ENCODE data around the gene NSF. TPM values are rescaled to one million over a fixed set of nuclear protein-coding genes. Genes with fewer than 3 reads are reported as not detected.
"Not testable (repeated sequence)": the region's sequence is repeated elsewhere in the genome, so short reads cannot be mapped to it uniquely, and the experiment has no call there.

The NSF gene
- total and polyA plus RNA-seq, 2 donors = 23.2 to 37.8 TPM

- H3K4me3 ChIP-seq (ENCODE audit: low read depth, low read length); H3K27ac ChIP-seq (ENCODE audit: low read depth); DNase-seq (ENCODE audit: extremely low spot score); H3K4me1 ChIP-seq (ENCODE audit: insufficient read depth); H3K36me3 ChIP-seq (ENCODE audit: insufficient read depth): not testable (repeated sequence)
- WGBS = no CpG with 5 or more reads among the region's 2 CpGs
These were observed 108.5 kb downstream of the NSF start for GRCh38 chr17:46699014-46699413.

DNA sequence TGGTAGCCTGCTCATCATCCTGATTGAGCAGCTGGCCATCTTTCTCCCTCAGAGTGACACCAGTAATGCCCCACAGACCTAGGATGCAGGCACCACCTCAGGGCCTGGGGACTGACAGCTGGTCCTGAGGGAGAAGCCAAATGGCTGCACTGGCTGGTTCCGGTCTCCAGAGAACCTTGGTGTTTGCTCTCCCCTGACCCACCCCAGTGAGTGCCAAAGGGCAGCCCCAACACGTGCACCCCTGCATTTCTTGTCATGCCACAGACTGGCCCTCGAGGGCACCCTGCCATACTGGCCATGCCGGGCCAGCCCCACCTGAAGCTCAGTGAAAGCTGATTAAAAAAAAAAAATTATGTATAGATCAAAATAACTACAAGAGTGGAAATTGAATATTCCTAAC, 127.5 kb downstream of the NSF start:
- Histone ChIP-seq H3K27ac (ENCODE audit: low read depth) (no peak overlapping the region), H3K4me3 (ENCODE audit: low read depth, low read length) (no peak overlapping the region), H3K4me1 (ENCODE audit: insufficient read depth) (no peaks in the 10 kb centered on the region), H3K36me3 (ENCODE audit: insufficient read depth) (no peaks in the 10 kb centered on the region)
- DNase-seq (ENCODE audit: extremely low spot score) = no peak
- 96% methylated on average over 4 of the region's 4 CpGs for WGBS

DNA sequence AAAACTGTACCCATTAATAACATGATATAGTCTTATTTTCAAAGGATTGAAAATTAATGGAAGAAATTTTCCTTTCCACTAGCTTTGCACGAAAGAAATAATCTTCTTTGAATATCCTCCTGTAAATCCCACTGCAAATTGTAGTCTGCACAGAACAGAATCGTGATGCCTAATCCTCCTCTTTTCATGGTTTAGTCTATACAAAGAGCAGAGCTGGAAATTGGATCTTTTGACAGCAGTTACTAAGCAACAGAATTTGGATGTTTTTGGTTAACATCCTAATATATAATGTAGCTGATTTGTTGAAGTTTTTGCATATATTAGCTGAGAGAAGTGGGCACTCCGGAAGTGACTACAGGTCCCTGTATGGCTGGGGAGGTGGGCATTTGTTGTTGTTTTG, 129.4 kb downstream of the NSF start:
- H3K4me3 ChIP-seq (ENCODE audit: low read depth, low read length) = no peak overlapping the region
- H3K27ac ChIP-seq (ENCODE audit: low read depth) = no peak overlapping the region
- H3K36me3 ChIP-seq (ENCODE audit: insufficient read depth) = no peaks in the 10 kb centered on the region
- no peaks in the 10 kb centered on the region for H3K4me1 ChIP-seq (ENCODE audit: insufficient read depth)
- WGBS = 34% methylated on average over 3 of the region's 3 CpGs
- DNase-seq (ENCODE audit: extremely low spot score) = no peak

DNA sequence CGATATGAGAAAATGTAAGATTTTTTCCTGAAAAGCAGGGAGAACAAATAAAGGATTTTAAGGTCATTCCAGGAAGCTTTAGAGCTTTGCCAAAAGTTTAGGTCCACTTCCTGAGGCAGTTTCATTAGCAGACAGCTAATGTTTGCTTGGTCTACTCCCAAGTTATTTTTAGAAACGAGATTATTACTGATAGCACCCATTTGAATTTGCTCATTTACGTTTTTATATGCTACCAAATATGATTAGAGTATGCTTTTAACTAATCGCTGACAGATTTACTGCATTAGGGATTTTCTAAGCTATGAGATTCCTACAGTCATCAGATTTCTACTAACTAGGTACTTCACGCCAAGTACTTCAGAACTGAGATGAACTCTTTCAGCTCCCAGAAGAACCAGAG, 129.9 kb downstream of the NSF start:
- 24% methylated on average over 5 of the region's 5 CpGs for WGBS
- H3K4me3 ChIP-seq (ENCODE audit: low read depth, low read length) = no peak overlapping the region
- H3K4me1 ChIP-seq (ENCODE audit: insufficient read depth) = no peaks in the 10 kb centered on the region
- DNase-seq (ENCODE audit: extremely low spot score) = no peak
- no peak overlapping the region for H3K27ac ChIP-seq (ENCODE audit: low read depth)
- H3K36me3 ChIP-seq (ENCODE audit: insufficient read depth) = no peaks in the 10 kb centered on the region

GRCh38 chr17:46722662-46723285, 132.3 kb downstream of the NSF start:
- no peaks in the 10 kb centered on the region for H3K4me1 ChIP-seq (ENCODE audit: insufficient read depth)
- H3K36me3 ChIP-seq (ENCODE audit: insufficient read depth) = no peaks in the 10 kb centered on the region
- 76% methylated on average over 7 of the region's 7 CpGs for WGBS
- no peak overlapping the region for H3K27ac ChIP-seq (ENCODE audit: low read depth)
- H3K4me3 ChIP-seq (ENCODE audit: low read depth, low read length) = no peak overlapping the region
- DNase-seq (ENCODE audit: extremely low spot score) = no peak

- DNase-seq (ENCODE audit: extremely low spot score) = no peak
- Histone ChIP-seq H3K27ac (ENCODE audit: low read depth) (no peak overlapping the region), H3K36me3 (ENCODE audit: insufficient read depth) (no peaks in the 10 kb centered on the region), H3K4me3 (ENCODE audit: low read depth, low read length) (no peak overlapping the region), H3K4me1 (ENCODE audit: insufficient read depth) (no peaks in the 10 kb centered on the region)
- 85% methylated on average over 3 of the region's 3 CpGs for WGBS
These were observed 135.7 kb downstream of the NSF start for GRCh38 chr17:46726206-46726605.

GRCh38 chr17:46727572-46728348, 137.3 kb downstream of the NSF start:
- no peak overlapping the region for H3K27ac ChIP-seq (ENCODE audit: low read depth)
- peaks cover 2% of the 10 kb centered on the region for H3K36me3 ChIP-seq (ENCODE audit: insufficient read depth)
- H3K4me3 ChIP-seq (ENCODE audit: low read depth, low read length) = no peak overlapping the region
- no peak for DNase-seq (ENCODE audit: extremely low spot score)
- 90% methylated on average over 4 of the region's 4 CpGs for WGBS
- H3K4me1 ChIP-seq (ENCODE audit: insufficient read depth) = no peaks in the 10 kb centered on the region

DNA sequence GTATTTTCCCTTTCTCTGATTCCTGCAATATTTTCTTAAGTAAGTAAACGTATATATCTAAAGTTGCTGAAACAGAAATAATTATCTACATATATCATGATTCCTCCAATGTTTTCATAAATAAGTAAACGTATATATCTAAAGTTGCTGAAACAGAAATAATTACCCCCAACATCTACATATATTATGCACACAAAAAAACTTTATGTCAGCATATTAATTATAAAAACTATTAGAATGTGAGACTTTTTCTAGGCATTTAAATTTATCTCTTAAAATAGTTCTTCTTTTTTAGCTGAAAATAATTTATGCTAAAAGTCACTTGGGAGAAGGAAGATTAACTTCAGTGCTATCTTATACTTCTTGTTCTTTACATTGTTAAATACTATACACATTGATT, 139.6 kb downstream of the NSF start:
- no peak for DNase-seq (ENCODE audit: extremely low spot score)
- peaks cover 4% of the 10 kb centered on the region for H3K36me3 ChIP-seq (ENCODE audit: insufficient read depth)

GRCh38 chr17:46730679-46731078, 140.2 kb downstream of the NSF start:
- 95% methylated on average over 1 of the region's 1 CpG for WGBS

More for the DNA sequence above, 139.6 kb downstream of the NSF start:
- WGBS = 91% methylated on average over 2 of the region's 2 CpGs
- Histone ChIP-seq H3K27ac (ENCODE audit: low read depth) (no peak overlapping the region), H3K4me1 (ENCODE audit: insufficient read depth) (no peaks in the 10 kb centered on the region), H3K4me3 (ENCODE audit: low read depth, low read length) (no peak overlapping the region)

GRCh38 chr17:46732160-46732559, 141.7 kb downstream of the NSF start:
- no peak for DNase-seq (ENCODE audit: extremely low spot score)
- 67% methylated on average over 1 of the region's 1 CpG for WGBS
- Histone ChIP-seq H3K36me3 (ENCODE audit: insufficient read depth) (peaks cover 5% of the 10 kb centered on the region), H3K4me3 (ENCODE audit: low read depth, low read length) (no peak overlapping the region), H3K27ac (ENCODE audit: low read depth) (no peak overlapping the region), H3K4me1 (ENCODE audit: insufficient read depth) (no peaks in the 10 kb centered on the region)

More at GRCh38 chr17:46730679-46731078, 140.2 kb downstream of the NSF start:
- H3K27ac ChIP-seq (ENCODE audit: low read depth) = no peak overlapping the region
- DNase-seq (ENCODE audit: extremely low spot score) = no peak
- no peak overlapping the region for H3K4me3 ChIP-seq (ENCODE audit: low read depth, low read length)
- H3K36me3 ChIP-seq (ENCODE audit: insufficient read depth) = peaks cover 4% of the 10 kb centered on the region
- no peaks in the 10 kb centered on the region for H3K4me1 ChIP-seq (ENCODE audit: insufficient read depth)

DNA sequence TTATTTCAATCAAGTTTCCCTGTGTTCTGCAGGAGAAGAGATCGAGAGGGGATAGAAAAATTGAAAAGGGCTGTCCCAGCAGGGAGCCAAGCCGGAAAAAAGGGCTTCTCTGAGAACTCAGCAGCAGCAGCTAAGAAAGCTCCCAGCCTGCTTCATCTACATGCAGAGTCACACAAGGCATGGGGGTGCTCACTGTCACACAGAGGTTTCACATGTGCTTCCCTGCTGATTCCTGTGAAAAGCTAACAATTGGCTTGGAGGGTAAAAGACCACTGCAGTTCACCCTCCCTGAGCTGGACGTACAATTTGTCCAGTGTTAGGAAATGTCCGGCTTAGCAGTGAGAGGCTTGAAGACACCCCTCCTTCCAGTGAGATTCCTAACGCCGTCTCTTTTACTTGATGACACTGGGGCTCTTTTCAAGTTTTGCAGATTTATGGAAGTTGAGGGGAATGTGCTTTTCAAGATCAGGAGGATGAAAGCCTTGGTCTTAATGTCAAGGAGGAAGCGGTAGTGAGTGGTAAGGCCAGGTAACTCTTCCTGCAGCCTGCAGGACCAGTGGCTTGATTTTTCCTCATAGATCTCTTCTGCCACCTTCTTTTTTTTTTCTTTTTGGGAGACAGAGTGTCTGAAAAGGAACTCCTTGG, 142.4 kb downstream of the NSF start:
- H3K4me3 ChIP-seq (ENCODE audit: low read depth, low read length) = no peak overlapping the region
- peaks cover 6% of the 10 kb centered on the region for H3K36me3 ChIP-seq (ENCODE audit: insufficient read depth)
- no peak overlapping the region for H3K27ac ChIP-seq (ENCODE audit: low read depth)
- DNase-seq (ENCODE audit: extremely low spot score) = no peak
- 71% methylated on average over 7 of the region's 7 CpGs for WGBS
- H3K4me1 ChIP-seq (ENCODE audit: insufficient read depth) = no peaks in the 10 kb centered on the region

DNA sequence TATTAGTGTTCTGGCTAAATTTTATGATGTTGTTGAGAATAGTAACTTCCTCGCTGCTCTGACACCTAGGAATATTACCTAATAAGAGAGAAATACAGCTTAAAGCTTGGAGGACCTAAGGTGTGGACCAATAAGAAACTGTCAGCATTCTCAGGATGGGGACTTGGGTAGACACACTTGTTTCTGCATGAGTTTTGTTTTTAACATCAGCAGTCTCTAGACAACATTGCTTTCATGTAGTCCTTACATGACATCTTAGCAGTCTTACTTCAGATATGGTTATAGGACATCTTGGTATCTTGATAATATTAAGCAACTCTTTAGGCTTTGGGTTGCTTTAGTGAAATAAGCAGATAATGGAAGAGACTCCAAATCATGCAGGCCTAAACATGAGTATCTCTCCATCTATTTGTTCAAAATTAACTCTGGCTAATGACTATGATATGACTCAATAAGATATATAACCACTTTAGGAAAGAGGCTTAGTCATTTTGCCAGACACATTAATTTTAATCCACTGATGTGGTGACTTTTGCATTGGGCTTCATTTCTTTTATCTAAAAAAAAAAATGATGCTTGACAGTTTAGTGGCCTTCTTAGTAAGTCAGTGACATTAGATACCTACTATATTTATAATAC, 143.5 kb downstream of the NSF start:
- 94% methylated on average over 1 of the region's 1 CpG for WGBS
- no peak for DNase-seq (ENCODE audit: extremely low spot score)
- no peak overlapping the region for H3K27ac ChIP-seq (ENCODE audit: low read depth)

DNA sequence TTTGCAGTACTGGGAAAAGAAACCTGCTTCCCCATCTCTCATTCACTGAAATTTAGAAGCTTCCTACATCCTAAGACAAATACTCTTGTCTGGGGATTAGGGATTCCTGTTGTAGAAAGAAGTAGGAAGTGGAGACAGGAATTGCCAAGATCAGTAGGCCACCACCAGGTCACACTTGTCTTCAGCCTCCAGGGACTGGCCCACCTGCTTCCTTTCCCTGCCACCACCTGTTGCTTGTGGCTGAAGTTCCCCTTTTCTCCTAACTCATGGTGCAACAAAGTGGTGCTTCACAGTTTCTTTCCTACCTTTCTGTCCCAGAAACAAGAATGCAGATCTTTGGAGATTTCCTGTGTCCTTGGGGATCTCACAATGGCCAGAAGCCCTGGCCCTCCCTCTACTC, 145.6 kb downstream of the NSF start:
- H3K36me3 ChIP-seq (ENCODE audit: insufficient read depth) = peaks cover 6% of the 10 kb centered on the region
- DNase-seq (ENCODE audit: extremely low spot score) = no peak
- H3K4me1 ChIP-seq (ENCODE audit: insufficient read depth) = no peaks in the 10 kb centered on the region
- H3K4me3 ChIP-seq (ENCODE audit: low read depth, low read length) = no peak overlapping the region
- no peak overlapping the region for H3K27ac ChIP-seq (ENCODE audit: low read depth)

More for the DNA sequence above, 143.5 kb downstream of the NSF start:
- Histone ChIP-seq H3K4me3 (ENCODE audit: low read depth, low read length) (no peak overlapping the region), H3K36me3 (ENCODE audit: insufficient read depth) (peaks cover 6% of the 10 kb centered on the region), H3K4me1 (ENCODE audit: insufficient read depth) (no peaks in the 10 kb centered on the region)

Data from urinary bladder (tissue), 4 donors.